NT2/D1 (cell line): Measurements from ENCODE around the gene TNP1.

ENCODE experiments used
- SUZ12 ChIP-seq: IDR thresholded peaks from 2 replicates; pipeline ENCODE4 v1.6.1; 2011; ENCODE audit not compliant: insufficient read length, insufficient read depth; ENCODE audit errors: extremely low read depth
- YY1 ChIP-seq: IDR thresholded peaks from 2 replicates; pipeline ENCODE4 v1.6.1; 2011; ENCODE audit not compliant: insufficient read length, insufficient read depth
- ZNF274 ChIP-seq: IDR thresholded peaks from 2 replicates; pipeline ENCODE4 v1.6.1; 2011; ENCODE audit warnings: mild to moderate bottlenecking, low read depth, low read length

DNA sequence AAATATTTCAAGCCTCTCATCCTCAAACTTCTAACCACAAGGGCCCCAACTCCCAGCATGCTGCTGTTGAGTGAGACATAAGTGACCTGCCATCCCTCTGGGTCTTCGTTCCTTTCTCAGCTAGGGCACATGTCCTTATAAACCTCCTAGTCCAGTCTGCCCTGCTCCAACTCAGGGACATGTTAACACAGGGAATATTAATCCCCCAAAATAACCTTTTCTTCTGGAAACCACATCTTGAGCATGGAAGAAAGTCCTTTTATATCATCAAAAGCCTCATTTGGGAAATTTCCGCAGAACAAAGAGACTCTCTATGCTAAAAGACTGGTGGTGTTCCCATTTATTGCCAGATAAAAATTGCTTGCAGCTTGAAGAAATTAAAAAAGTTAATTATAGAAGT, 14.4 kb downstream of the TNP1 start:
- TF ChIP-seq ZNF274, result no peak
- no peak for TF ChIP-seq YY1
- no peak for TF ChIP-seq SUZ12
